HUES48 (cell line): ENCODE measurements around the gene KRTDAP.
"Not testable (repeated sequence)": the region's sequence is repeated elsewhere in the genome, so short reads cannot be mapped to it uniquely, and the experiment has no call there.

ENCODE experiments used
- H3K27ac ChIP-seq: one replicate; pipeline ENCODE4 v1.7.0; 2013; ENCODE audit warnings: low read depth, low read length, inconsistent platforms
- H3K27me3 ChIP-seq: 2 replicates; pipeline ENCODE4 v1.6.1; 2013; ENCODE audit warnings: mild to moderate bottlenecking, low read length; ENCODE audit not compliant: control insufficient read depth, insufficient read depth
- H3K36me3 ChIP-seq: 2 replicates; pipeline ENCODE4 v1.6.1; 2013; ENCODE audit warnings: low read length; ENCODE audit not compliant: control insufficient read depth, insufficient read depth
- H3K4me1 ChIP-seq: 2 replicates; pipeline ENCODE4 v1.6.1; 2013; ENCODE audit warnings: mild to moderate bottlenecking, low read length; ENCODE audit not compliant: control insufficient read depth, insufficient read depth
- H3K4me3 ChIP-seq: 2 replicates; pipeline ENCODE4 v1.5.1; 2013; ENCODE audit warnings: mild to moderate bottlenecking, low read depth, low read length
- H3K9ac ChIP-seq: 2 replicates; pipeline ENCODE4 v1.6.1; 2013; ENCODE audit warnings: mild to moderate bottlenecking, low read depth, low read length, moderate library complexity
- H3K9me3 ChIP-seq: 2 replicates; pipeline ENCODE4 v1.6.1; 2013; ENCODE audit warnings: low read length; ENCODE audit not compliant: control insufficient read depth, insufficient read depth

KRTDAP gene

GRCh38 chr19:35462956-35463355 lies 27.3 kb downstream of the KRTDAP start:
- not testable (repeated sequence) for H3K27me3 ChIP-seq, H3K4me3 ChIP-seq, H3K9me3 ChIP-seq, H3K36me3 ChIP-seq, H3K27ac ChIP-seq, H3K9ac ChIP-seq, H3K4me1 ChIP-seq

- no peaks in the 10 kb centered on the region for H3K27me3 ChIP-seq
- H3K4me3 ChIP-seq: no peak overlapping the region
- no peaks in the 10 kb centered on the region for H3K4me1 ChIP-seq
- no peaks in the 10 kb centered on the region for H3K9me3 ChIP-seq
- no peak overlapping the region for H3K27ac ChIP-seq
- H3K36me3 ChIP-seq: no peaks in the 10 kb centered on the region
- H3K9ac ChIP-seq: no peak overlapping the region
Measured at GRCh38 chr19:35462476-35462953, 27.7 kb downstream of the KRTDAP start.

GRCh38 chr19:35461788-35462187 lies 28.5 kb downstream of the KRTDAP start:
- H3K27ac ChIP-seq, H3K4me3 ChIP-seq, H3K36me3 ChIP-seq, H3K4me1 ChIP-seq, H3K9me3 ChIP-seq, H3K27me3 ChIP-seq, H3K9ac ChIP-seq: not testable (repeated sequence)

GRCh38 chr19:35461060-35461459 lies 29.2 kb downstream of the KRTDAP start:
- no peaks in the 10 kb centered on the region for H3K4me1 ChIP-seq
- no peak overlapping the region for H3K9ac ChIP-seq
- H3K36me3 ChIP-seq: no peaks in the 10 kb centered on the region

GRCh38 chr19:35460608-35461007 lies 29.7 kb downstream of the KRTDAP start:
- Histone ChIP-seq H3K4me1 (no peaks in the 10 kb centered on the region), H3K9me3 (no peaks in the 10 kb centered on the region), H3K27me3 (no peaks in the 10 kb centered on the region), H3K36me3 (no peaks in the 10 kb centered on the region), H3K27ac (no peak overlapping the region), H3K4me3 (no peak overlapping the region), H3K9ac (no peak overlapping the region)

More at GRCh38 chr19:35461060-35461459, 29.2 kb downstream of the KRTDAP start:
- no peaks in the 10 kb centered on the region for H3K9me3 ChIP-seq
- no peaks in the 10 kb centered on the region for H3K27me3 ChIP-seq
- no peak overlapping the region for H3K4me3 ChIP-seq
- H3K27ac ChIP-seq: no peak overlapping the region

GRCh38 chr19:35459414-35460082 lies 30.7 kb downstream of the KRTDAP start:
- H3K9me3 ChIP-seq: no peaks in the 10 kb centered on the region
- no peak overlapping the region for H3K9ac ChIP-seq
- no peaks in the 10 kb centered on the region for H3K27me3 ChIP-seq
- no peaks in the 10 kb centered on the region for H3K4me1 ChIP-seq
- H3K27ac ChIP-seq: no peak overlapping the region
- H3K36me3 ChIP-seq: no peaks in the 10 kb centered on the region
- no peak overlapping the region for H3K4me3 ChIP-seq

GRCh38 chr19:35458731-35459391 lies 31.4 kb downstream of the KRTDAP start:
- H3K4me1 ChIP-seq: no peaks in the 10 kb centered on the region
- no peak overlapping the region for H3K9ac ChIP-seq
- no peak overlapping the region for H3K27ac ChIP-seq
- no peaks in the 10 kb centered on the region for H3K9me3 ChIP-seq
- H3K36me3 ChIP-seq: no peaks in the 10 kb centered on the region
- no peaks in the 10 kb centered on the region for H3K27me3 ChIP-seq
- H3K4me3 ChIP-seq: no peak overlapping the region

- Histone ChIP-seq H3K27ac (no peak overlapping the region), H3K4me3 (no peak overlapping the region), H3K9me3 (no peaks in the 10 kb centered on the region), H3K27me3 (no peaks in the 10 kb centered on the region), H3K4me1 (no peaks in the 10 kb centered on the region), H3K36me3 (no peaks in the 10 kb centered on the region), H3K9ac (no peak overlapping the region)
Measured at GRCh38 chr19:35458192-35458591, 32.1 kb downstream of the KRTDAP start.

GRCh38 chr19:35457173-35457572 lies 33.1 kb downstream of the KRTDAP start:
- Histone ChIP-seq H3K27me3 (no peaks in the 10 kb centered on the region), H3K9me3 (no peaks in the 10 kb centered on the region), H3K4me1 (no peaks in the 10 kb centered on the region), H3K4me3 (no peak overlapping the region), H3K27ac (no peak overlapping the region), H3K9ac (no peak overlapping the region), H3K36me3 (no peaks in the 10 kb centered on the region)

- no peak overlapping the region for H3K4me3 ChIP-seq
- H3K27me3 ChIP-seq: no peaks in the 10 kb centered on the region
- H3K4me1 ChIP-seq: no peaks in the 10 kb centered on the region
- no peak overlapping the region for H3K9ac ChIP-seq
- no peaks in the 10 kb centered on the region for H3K36me3 ChIP-seq
- H3K9me3 ChIP-seq: no peaks in the 10 kb centered on the region
- no peak overlapping the region for H3K27ac ChIP-seq
Measured at GRCh38 chr19:35455616-35456201, 34.6 kb downstream of the KRTDAP start.

- H3K9ac ChIP-seq: no peak overlapping the region
- no peaks in the 10 kb centered on the region for H3K4me1 ChIP-seq
- no peaks in the 10 kb centered on the region for H3K27me3 ChIP-seq
- no peaks in the 10 kb centered on the region for H3K36me3 ChIP-seq
- no peak overlapping the region for H3K27ac ChIP-seq
- no peaks in the 10 kb centered on the region for H3K9me3 ChIP-seq
- no peak overlapping the region for H3K4me3 ChIP-seq
Measured at GRCh38 chr19:35454663-35455062, 35.6 kb downstream of the KRTDAP start.
